HG03025 (cell line): ENCODE data around the gene OR6K3.
"Not testable (repeated sequence)": the region's sequence is repeated elsewhere in the genome, so short reads cannot be mapped to it uniquely, and the experiment has no call there.

Experiments used
- ATAC-seq: cut with Tn5 transposase; IDR thresholded peaks from one replicate; pipeline ENCODE4 v1.9.1; 2021; ENCODE audit warnings: mild to moderate bottlenecking, moderate library complexity; ENCODE audit not compliant: unreplicated experiment, low FRiP score

OR6K3 gene

DNA sequence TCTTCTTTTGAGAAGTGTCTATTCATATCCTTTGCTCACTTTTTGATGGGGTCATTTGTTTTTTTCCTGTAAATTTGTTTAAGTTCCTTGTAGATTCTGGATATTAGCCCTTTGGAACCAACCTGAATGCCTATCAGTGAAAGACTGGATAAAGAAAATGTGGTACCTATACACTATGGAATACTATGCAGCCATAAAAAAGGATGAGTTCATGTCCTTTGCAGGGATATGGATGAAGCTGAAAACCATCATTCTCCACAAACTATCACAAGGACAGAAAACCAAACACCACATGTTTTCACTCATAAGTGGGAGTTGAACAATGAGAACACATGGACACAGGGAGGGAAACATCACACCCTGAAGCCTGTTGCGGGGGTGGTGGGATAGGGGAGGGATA lies 32.2 kb downstream of the OR6K3 start:
- ATAC-seq: not testable (repeated sequence)

DNA sequence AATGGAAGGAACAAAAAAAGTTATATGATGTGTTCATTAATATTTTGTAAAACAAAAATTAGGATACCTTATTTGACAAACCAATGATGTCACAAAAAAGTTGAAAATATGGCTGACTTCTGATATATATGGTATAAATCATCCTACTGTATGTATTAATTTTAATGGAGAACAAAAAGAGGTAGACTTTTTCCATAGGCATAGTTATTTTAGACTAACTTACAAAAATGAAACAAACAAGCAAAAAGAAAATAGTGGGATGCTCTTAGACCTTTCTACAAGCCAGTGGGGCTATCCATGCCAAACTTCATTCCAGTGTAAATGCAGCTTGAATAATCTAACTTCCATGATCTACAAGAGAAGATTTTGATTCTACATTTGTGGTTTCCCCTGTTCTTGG lies 33.5 kb downstream of the OR6K3 start:
- no peak for ATAC-seq

GRCh38 chr1:158686111-158687009 lies 34.2 kb downstream of the OR6K3 start, which contains the start of gene SPTA1:
Gene SPTA1 (minus strand): TSS chr1:158686715. CDS start chr1:158686517, 198 bp downstream.
- ATAC-seq: no peak

GRCh38 chr1:158685085-158685484 lies 35.4 kb downstream of the OR6K3 start:
- no peak for ATAC-seq

GRCh38 chr1:158681606-158682005 lies 38.9 kb downstream of the OR6K3 start:
- no peak for ATAC-seq

DNA sequence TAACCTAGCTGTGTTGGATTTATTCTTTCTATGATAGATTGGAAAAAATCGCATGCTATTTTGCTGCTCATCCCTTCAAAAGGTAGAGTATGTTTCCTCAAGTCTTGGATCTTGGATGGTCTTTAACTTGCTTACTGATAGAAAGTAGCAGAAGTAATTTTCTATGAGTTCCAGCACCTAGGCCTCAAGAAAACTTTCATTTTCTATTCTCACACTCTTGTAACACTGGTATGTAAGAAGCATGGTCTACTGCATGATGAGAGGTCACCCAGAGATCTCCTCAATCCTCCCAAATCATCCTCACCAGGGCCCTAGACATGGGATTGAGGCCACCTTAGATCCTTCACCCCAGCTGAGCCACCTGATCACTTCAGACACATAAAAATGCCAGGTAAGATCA lies 41.2 kb downstream of the OR6K3 start:
- ATAC-seq: no peak

GRCh38 chr1:158675563-158676323 lies 44.8 kb downstream of the OR6K3 start:
- no peak for ATAC-seq

DNA sequence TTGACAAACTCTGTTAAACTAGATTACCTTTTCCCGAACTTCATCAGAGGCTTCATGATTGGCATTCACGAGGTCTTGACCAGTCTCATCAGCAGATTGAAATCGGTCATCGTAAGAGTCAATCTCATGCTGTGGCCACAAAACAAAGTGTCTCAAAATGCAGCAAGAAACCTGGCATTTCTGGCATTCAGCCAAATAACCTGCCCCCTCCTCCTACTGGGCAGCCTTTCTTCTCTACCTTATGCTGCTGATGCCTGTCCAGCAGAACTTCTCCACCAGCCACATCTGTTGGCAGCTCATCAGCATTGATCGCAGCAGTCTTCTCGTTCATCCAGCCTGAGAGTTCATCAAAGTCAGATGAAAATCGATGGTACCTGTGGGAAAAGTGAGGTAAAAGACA lies 46.2 kb downstream of the OR6K3 start:
- no peak for ATAC-seq
